Smooth muscle cell (in vitro differentiated cells): ENCODE measurements around the gene GARNL3. TPM values are rescaled to one million over a fixed set of nuclear protein-coding genes. Genes with fewer than 3 reads are reported as not detected.

Experiments used
- DNase-seq: peaks from one replicate; lab custom pipeline; 2025; ENCODE audit not compliant: unreplicated experiment; lab: John Stamatoyannopoulos, UW
- H2AFZ ChIP-seq: fragments of 200-600 bp; sonication (generic); 2 replicates; pipeline ENCODE4 v1.6.0; 2016; ENCODE audit warnings: antibody characterized with exemption, low read depth, mild to moderate bottlenecking
- H3F3A ChIP-seq: fragments of 200-600 bp; sonication (generic); 2 replicates; pipeline ENCODE4 v1.6.0; 2017; ENCODE audit warnings: antibody characterized with exemption, low read depth
- H3K27ac ChIP-seq: fragments of 200-600 bp; sonication (generic); 2 replicates; pipeline ENCODE4 v1.5.1; 2016; ENCODE audit warnings: low read depth, mild to moderate bottlenecking
- H3K27me3 ChIP-seq: fragments of 200-600 bp; sonication (generic); 2 replicates; pipeline ENCODE4 v1.6.1; 2016; ENCODE audit warnings: low read depth, mild to moderate bottlenecking
- H3K36me3 ChIP-seq: fragments of 200-600 bp; sonication (generic); 2 replicates; pipeline ENCODE4 v1.5.1; 2016; ENCODE audit warnings: low read depth
- H3K4me1 ChIP-seq: fragments of 200-600 bp; sonication (generic); 2 replicates; pipeline ENCODE4 v1.5.1; 2016; ENCODE audit warnings: low read depth
- H3K4me2 ChIP-seq: fragments of 200-600 bp; sonication (generic); 2 replicates; pipeline ENCODE4 v1.6.0; 2016; ENCODE audit warnings: mild to moderate bottlenecking
- H3K4me3 ChIP-seq: fragments of 200-600 bp; sonication (generic); 2 replicates; pipeline ENCODE4 v1.5.1; 2016; ENCODE audit warnings: mild to moderate bottlenecking
- H3K79me2 ChIP-seq: fragments of 200-600 bp; sonication (generic); 2 replicates; pipeline ENCODE4 v1.6.0; 2016; ENCODE audit warnings: low read depth, mild to moderate bottlenecking
- H3K9ac ChIP-seq: fragments of 200-600 bp; sonication (generic); 2 replicates; pipeline ENCODE4 v1.6.0; 2016; ENCODE audit warnings: low read depth
- H3K9me3 ChIP-seq: fragments of 200-600 bp; sonication (generic); replicated peaks from 2 replicates; pipeline ENCODE4 v1.5.1; 2016; ENCODE audit warnings: low read depth
- H4K20me1 ChIP-seq: fragments of 200-600 bp; sonication (generic); 2 replicates; pipeline ENCODE4 v1.6.0; 2016; ENCODE audit warnings: low read depth
- WGBS: methylation state at CpG from one replicate; pipeline ENCODE4 v1.1.7; 2016; ENCODE audit warnings: low lambda C conversion rate; 5-methylcytosine and 5-hydroxymethylcytosine counted together
- polyA plus RNA-seq: library from polyadenylated mRNA; unstranded; fragments of >200 nt; fragmentation: Nextera tagmentation; extraction: Ambion mirVana; gene quantifications from 2 replicates; pipeline ENCODE4 v1.2.1, GENCODE V29; 2016
- total RNA-seq: library from RNA; depleted of rRNA; stranded (reverse); fragments of >200 nt; gene quantifications from 2 replicates; pipeline ENCODE4 v1.2.3, GENCODE V29; 2014
- TF ChIP-seq, protein P1 (sequence below): fragments of 200-600 bp; sonication (generic); IDR thresholded peaks from 2 replicates; pipeline ENCODE4 v1.5.1; 2017; ENCODE audit warnings: borderline replicate concordance, mild to moderate bottlenecking, antibody characterized with exemption; ENCODE audit not compliant: insufficient read depth, poor library complexity, severe bottlenecking

GARNL3 gene
- total and polyA plus RNA-seq, 2 experiments from 2014 or later: 4.7 to 18.5 TPM

DNA sequence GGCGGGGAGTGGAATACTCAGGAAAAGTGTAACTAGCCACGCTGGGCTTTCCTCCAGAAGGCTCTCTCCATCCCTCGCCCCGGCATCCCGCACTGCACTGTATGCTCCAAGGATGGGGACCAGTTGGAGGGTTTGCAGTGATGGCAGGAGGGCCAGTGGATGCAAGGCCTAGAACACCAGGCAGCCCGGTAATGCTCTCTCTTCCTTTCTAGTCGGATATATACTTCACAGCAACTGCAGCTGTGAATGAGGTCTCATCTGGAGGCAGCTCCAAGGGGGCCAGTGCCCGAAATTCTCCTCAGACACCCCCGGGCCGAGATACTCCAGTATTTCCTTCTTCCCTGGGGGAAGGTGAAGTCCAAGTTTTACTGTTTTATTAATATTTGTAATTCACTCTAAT lies 122.4 kb downstream of the GARNL3 start:
- Histone ChIP-seq H3K27me3 (no peaks in the 10 kb centered on the region), H3K9me3 (no peaks in the 10 kb centered on the region), H3F3A (peaks cover 24% of the 10 kb centered on the region), H3K4me2 (no peak overlapping the region), H3K4me1 (peaks cover 11% of the 10 kb centered on the region), H4K20me1 (no peaks in the 10 kb centered on the region), H3K27ac (no peak overlapping the region), H3K79me2 (no peaks in the 10 kb centered on the region), H2AFZ (no peak overlapping the region), H3K4me3 (no peak overlapping the region), H3K36me3 (no peaks in the 10 kb centered on the region), H3K9ac (no peak overlapping the region)
- no peak for DNase-seq
- TF ChIP-seq, protein P1, sequence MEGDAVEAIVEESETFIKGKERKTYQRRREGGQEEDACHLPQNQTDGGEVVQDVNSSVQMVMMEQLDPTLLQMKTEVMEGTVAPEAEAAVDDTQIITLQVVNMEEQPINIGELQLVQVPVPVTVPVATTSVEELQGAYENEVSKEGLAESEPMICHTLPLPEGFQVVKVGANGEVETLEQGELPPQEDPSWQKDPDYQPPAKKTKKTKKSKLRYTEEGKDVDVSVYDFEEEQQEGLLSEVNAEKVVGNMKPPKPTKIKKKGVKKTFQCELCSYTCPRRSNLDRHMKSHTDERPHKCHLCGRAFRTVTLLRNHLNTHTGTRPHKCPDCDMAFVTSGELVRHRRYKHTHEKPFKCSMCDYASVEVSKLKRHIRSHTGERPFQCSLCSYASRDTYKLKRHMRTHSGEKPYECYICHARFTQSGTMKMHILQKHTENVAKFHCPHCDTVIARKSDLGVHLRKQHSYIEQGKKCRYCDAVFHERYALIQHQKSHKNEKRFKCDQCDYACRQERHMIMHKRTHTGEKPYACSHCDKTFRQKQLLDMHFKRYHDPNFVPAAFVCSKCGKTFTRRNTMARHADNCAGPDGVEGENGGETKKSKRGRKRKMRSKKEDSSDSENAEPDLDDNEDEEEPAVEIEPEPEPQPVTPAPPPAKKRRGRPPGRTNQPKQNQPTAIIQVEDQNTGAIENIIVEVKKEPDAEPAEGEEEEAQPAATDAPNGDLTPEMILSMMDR: no peak
- WGBS: 98% methylated on average over 10 of the region's 10 CpGs

DNA sequence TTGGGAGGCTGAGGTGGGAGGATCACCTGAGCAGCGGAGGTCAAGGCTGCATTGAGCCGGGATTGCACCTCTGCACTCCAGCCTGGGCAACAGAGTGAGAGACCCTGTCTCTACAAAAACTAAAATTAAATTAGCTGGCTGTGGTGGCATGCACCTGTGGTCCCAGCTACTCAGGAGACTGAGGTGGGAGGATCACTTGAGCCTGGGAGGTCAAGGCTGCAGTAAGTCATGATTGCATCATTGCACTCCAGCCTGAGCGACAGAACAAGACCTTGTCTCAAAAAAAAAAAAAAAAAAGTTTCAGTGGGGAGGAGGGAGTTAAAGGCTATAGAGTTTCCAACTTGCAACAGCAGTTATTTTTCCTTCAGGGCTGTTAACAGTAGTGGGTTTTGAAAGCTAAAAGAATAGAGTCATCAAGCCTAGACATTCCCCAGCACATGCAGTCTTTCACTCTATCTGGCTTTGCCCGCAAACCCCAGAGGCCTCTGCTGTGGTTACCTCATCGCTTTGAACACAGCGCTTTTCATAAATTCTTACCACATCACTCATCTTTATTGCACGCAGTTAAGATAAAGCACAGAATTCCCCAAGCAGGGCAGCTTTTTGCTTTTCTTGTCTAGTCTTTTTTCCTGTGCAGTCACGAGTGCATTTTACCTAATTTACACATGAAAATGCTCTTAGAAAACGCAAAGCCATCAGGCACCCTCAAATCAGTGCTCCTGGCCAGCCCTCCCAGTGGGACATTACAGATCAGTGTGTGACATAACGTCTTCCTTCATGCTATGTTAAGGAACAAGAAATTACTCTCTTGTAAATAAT lies 123.7 kb downstream of the GARNL3 start:
- H3K9ac ChIP-seq: peak overlapping the region; percentile 90
- TF ChIP-seq, protein P1: no peak
- peak; percentile 18 for DNase-seq
- peaks cover 11% of the 10 kb centered on the region for H3K4me1 ChIP-seq
- H3K4me2 ChIP-seq: peak overlapping the region; percentile 83
- H3F3A ChIP-seq: peaks cover 24% of the 10 kb centered on the region
- H3K79me2 ChIP-seq: no peaks in the 10 kb centered on the region
- H3K27ac ChIP-seq: peak overlapping the region; percentile 98
- H2AFZ ChIP-seq: no peak overlapping the region
- H3K27me3 ChIP-seq: no peaks in the 10 kb centered on the region
- no peaks in the 10 kb centered on the region for H3K36me3 ChIP-seq
- H3K4me3 ChIP-seq: no peak overlapping the region
- H3K9me3 ChIP-seq: no peaks in the 10 kb centered on the region
- 19% methylated on average over 10 of the region's 10 CpGs for WGBS
- H4K20me1 ChIP-seq: no peaks in the 10 kb centered on the region

DNA sequence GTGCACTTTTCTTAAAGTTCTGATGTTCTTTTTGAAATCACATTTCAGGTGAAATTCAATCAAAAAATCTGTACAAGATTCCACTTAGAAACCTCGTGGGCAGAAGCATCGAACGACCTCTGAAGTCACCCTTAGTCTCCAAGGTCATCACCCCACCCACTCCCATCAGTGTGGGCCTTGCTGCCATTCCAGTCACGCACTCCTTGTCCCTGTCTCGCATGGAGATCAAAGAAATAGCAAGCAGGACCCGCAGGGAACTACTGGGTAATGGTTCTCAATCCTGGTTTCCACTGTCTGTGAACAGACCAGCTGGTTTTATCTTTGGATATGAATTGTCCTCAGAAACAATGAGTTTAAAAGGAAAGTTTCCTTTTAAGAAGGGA lies 124.3 kb downstream of the GARNL3 start:
- peak overlapping the region; percentile 98 for H3K27ac ChIP-seq
- peak overlapping the region; percentile 83 for H3K4me2 ChIP-seq
- no peak for DNase-seq
- H2AFZ ChIP-seq: no peak overlapping the region
- peak overlapping the region; percentile 90 for H3K9ac ChIP-seq
- TF ChIP-seq, protein P1: no peak
- H3K4me1 ChIP-seq: peaks cover 11% of the 10 kb centered on the region
- no peaks in the 10 kb centered on the region for H4K20me1 ChIP-seq
- H3K79me2 ChIP-seq: no peaks in the 10 kb centered on the region
- peaks cover 24% of the 10 kb centered on the region for H3F3A ChIP-seq
- no peaks in the 10 kb centered on the region for H3K36me3 ChIP-seq
- H3K27me3 ChIP-seq: no peaks in the 10 kb centered on the region
- no peak overlapping the region for H3K4me3 ChIP-seq
- WGBS: 2% methylated on average over 6 of the region's 6 CpGs
- no peaks in the 10 kb centered on the region for H3K9me3 ChIP-seq
